Activated naive CD8-positive, alpha-beta T cell treated with anti-CD3 and anti-CD28 coated beads, Interleukin-2, amount 50 U/mL, for 16 hours (primary cell): ENCODE results near the gene RASAL3.
A peak's percentile ranks its signal among the peaks of the same experiment; 100 is the strongest.

Source experiments
- DNase-seq: peaks from one replicate; pipeline ENCODE4 v3.0.0-alpha.2; 2020; ENCODE audit warnings: low read depth, low spot score

The RASAL3 gene

GRCh38 chr19:15449620-15450527, 14.5 kb downstream of the RASAL3 start, which contains the start of gene WIZ:
Gene WIZ (minus strand): TSS chr19:15449956. CDS start chr19:15448307, 1,649 bp downstream.
- peak; percentile 80 for DNase-seq

GRCh38 chr19:15448778-15449619, 15.3 kb downstream of the RASAL3 start:
- DNase-seq: no peak

- DNase-seq: no peak
Measured at GRCh38 chr19:15448044-15448777, 16.1 kb downstream of the RASAL3 start.

- no peak for DNase-seq
Measured at GRCh38 chr19:15447057-15447456, 17.3 kb downstream of the RASAL3 start.

GRCh38 chr19:15445807-15446376, 18.5 kb downstream of the RASAL3 start:
- no peak for DNase-seq

GRCh38 chr19:15445227-15445605, 19.1 kb downstream of the RASAL3 start:
- no peak for DNase-seq

GRCh38 chr19:15444505-15445226, 19.7 kb downstream of the RASAL3 start:
- DNase-seq: no peak

GRCh38 chr19:15443838-15444237, 20.5 kb downstream of the RASAL3 start:
- no peak for DNase-seq

- no peak for DNase-seq
Measured at GRCh38 chr19:15443325-15443724, 21.0 kb downstream of the RASAL3 start.

GRCh38 chr19:15442142-15442920, 22.0 kb downstream of the RASAL3 start:
- no peak for DNase-seq

GRCh38 chr19:15441317-15441716, 23.0 kb downstream of the RASAL3 start:
- no peak for DNase-seq

GRCh38 chr19:15439821-15440641, 24.3 kb downstream of the RASAL3 start:
- DNase-seq: no peak

GRCh38 chr19:15439078-15439799, 25.1 kb downstream of the RASAL3 start:
- DNase-seq: no peak

- DNase-seq: no peak
Measured at GRCh38 chr19:15438577-15438976, 25.8 kb downstream of the RASAL3 start.

GRCh38 chr19:15438124-15438496, 26.2 kb downstream of the RASAL3 start:
- DNase-seq: no peak

GRCh38 chr19:15437355-15438123, 26.8 kb downstream of the RASAL3 start:
- DNase-seq: no peak

- DNase-seq: no peak
Measured at GRCh38 chr19:15436826-15437110, 27.6 kb downstream of the RASAL3 start.
